Mesendoderm (in vitro differentiated cells): ENCODE results near the gene GOLGA6L25. TPM values are rescaled to one million over a fixed set of nuclear protein-coding genes. Genes with fewer than 3 reads are reported as not detected.
"Not testable (repeated sequence)": the region's sequence is repeated elsewhere in the genome, so short reads cannot be mapped to it uniquely, and the experiment has no call there.

ENCODE experiments used
- DNase-seq: peaks from one replicate; pipeline ENCODE4 v3.0.0; 2013
- H2AK5ac ChIP-seq: 2 replicates; pipeline ENCODE4 v1.6.1; 2013; ENCODE audit warnings: low read length, inconsistent platforms
- H2BK120ac ChIP-seq: 2 replicates; pipeline ENCODE4 v1.6.1; 2013; ENCODE audit warnings: low read depth, mild to moderate bottlenecking, low read length, moderate library complexity, mixed read lengths
- H2BK15ac ChIP-seq: replicated peaks from 2 replicates; pipeline ENCODE4 v1.6.1; 2013; ENCODE audit warnings: low read depth, mild to moderate bottlenecking, moderate library complexity
- H2BK5ac ChIP-seq: 2 replicates; pipeline ENCODE4 v1.6.1; 2013; ENCODE audit warnings: low read length, inconsistent platforms
- H3K18ac ChIP-seq: 2 replicates; pipeline ENCODE4 v1.6.1; 2013; ENCODE audit warnings: mild to moderate bottlenecking, low read length, mixed read lengths
- H3K23ac ChIP-seq: one replicate; pipeline ENCODE4 v1.6.1; 2013; ENCODE audit warnings: low read length
- H3K27ac ChIP-seq: 2 replicates; pipeline ENCODE4 v1.5.1; 2013; ENCODE audit warnings: low read depth, mild to moderate bottlenecking, inconsistent platforms, low read length, moderate library complexity
- H3K27me3 ChIP-seq: 2 replicates; pipeline ENCODE4 v1.6.1; 2013; ENCODE audit warnings: low read length, control low read depth, mild to moderate bottlenecking, inconsistent platforms; ENCODE audit not compliant: insufficient read depth, poor library complexity
- H3K36me3 ChIP-seq: 2 replicates; pipeline ENCODE4 v1.6.1; 2013; ENCODE audit warnings: low read length, inconsistent platforms; ENCODE audit not compliant: control insufficient read depth, insufficient read depth
- H3K4ac ChIP-seq: one replicate; pipeline ENCODE4 v1.6.1; 2013; ENCODE audit warnings: low read depth, mild to moderate bottlenecking, low read length, moderate library complexity
- H3K4me1 ChIP-seq: 2 replicates; pipeline ENCODE4 v1.6.1; 2013; ENCODE audit warnings: low read depth, low read length, inconsistent platforms; ENCODE audit not compliant: control insufficient read depth
- H3K4me2 ChIP-seq: 2 replicates; pipeline ENCODE4 v1.6.1; 2013; ENCODE audit warnings: low read length
- H3K4me3 ChIP-seq: 2 replicates; pipeline ENCODE4 v1.5.1; 2013; ENCODE audit warnings: mild to moderate bottlenecking, low read length
- H3K56ac ChIP-seq: one replicate; pipeline ENCODE4 v1.6.1; 2013; ENCODE audit warnings: low read length
- H3K79me1 ChIP-seq: 2 replicates; pipeline ENCODE4 v1.6.1; 2013; ENCODE audit warnings: low read length, inconsistent platforms
- H3K79me2 ChIP-seq: 2 replicates; pipeline ENCODE4 v1.6.1; 2013; ENCODE audit warnings: mild to moderate bottlenecking, low read length; ENCODE audit not compliant: control insufficient read depth, insufficient read depth
- H3K9ac ChIP-seq: 2 replicates; pipeline ENCODE4 v1.6.1; 2013; ENCODE audit warnings: low read length, inconsistent platforms
- H4K5ac ChIP-seq: one replicate; pipeline ENCODE4 v1.6.1; 2013; ENCODE audit warnings: low read length
- H4K8ac ChIP-seq: one replicate; pipeline ENCODE4 v1.6.1; 2013; ENCODE audit warnings: low read depth, mild to moderate bottlenecking, control low read depth, low read length, moderate library complexity
- WGBS: extraction: QIAGEN DNeasy Blood & Tissue Kit; methylation state at CpG from one replicate; pipeline ENCODE4 v1.1.7; 2013; ENCODE audit warnings: low lambda C conversion rate, missing lambda C conversion rate; ENCODE audit not compliant: insufficient coverage; ENCODE audit errors: extremely low coverage; 5-methylcytosine and 5-hydroxymethylcytosine counted together
- small RNA-seq: library from polyadenylated mRNA; stranded (forward); fragments of <200 nt; extraction: miRNeasy Mini kit (QIAGEN cat#:217004); gene quantifications from one replicate; pipeline ENCODE3, GENCODE V24; 2013; ENCODE audit not compliant: insufficient read depth

The GOLGA6L25 gene

DNA sequence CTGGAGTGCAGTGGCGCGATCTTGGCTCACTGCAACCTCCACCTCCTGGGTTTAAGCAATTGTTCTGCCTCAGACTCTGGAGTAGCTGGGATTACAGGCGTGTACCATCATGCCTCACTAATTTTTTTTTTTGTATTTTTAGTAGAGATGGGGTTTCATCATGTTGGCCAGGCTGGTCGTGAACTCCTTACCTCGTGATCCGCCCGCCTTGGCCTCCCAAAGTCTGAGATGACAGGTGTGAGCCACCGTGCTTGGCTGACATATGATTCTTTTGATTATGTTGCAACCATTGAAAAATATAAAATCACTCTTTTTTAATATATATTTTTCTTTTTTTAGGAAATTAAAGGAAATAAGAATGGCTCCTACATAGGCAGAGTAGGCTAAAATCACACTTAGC is 44.8 kb downstream of the GOLGA6L25 start:
- H2BK5ac ChIP-seq, H4K5ac ChIP-seq, H3K79me2 ChIP-seq, H4K8ac ChIP-seq, DNase-seq, H3K79me1 ChIP-seq, H3K9ac ChIP-seq, H3K4me1 ChIP-seq, H3K18ac ChIP-seq, H3K27ac ChIP-seq, H3K4ac ChIP-seq, H3K4me2 ChIP-seq, H2BK15ac ChIP-seq, H2AK5ac ChIP-seq, H3K27me3 ChIP-seq, H3K4me3 ChIP-seq, H3K23ac ChIP-seq, H3K36me3 ChIP-seq, H2BK120ac ChIP-seq, H3K56ac ChIP-seq: not testable (repeated sequence)
- WGBS = no CpG with 5 or more reads among the region's 8 CpGs

DNA sequence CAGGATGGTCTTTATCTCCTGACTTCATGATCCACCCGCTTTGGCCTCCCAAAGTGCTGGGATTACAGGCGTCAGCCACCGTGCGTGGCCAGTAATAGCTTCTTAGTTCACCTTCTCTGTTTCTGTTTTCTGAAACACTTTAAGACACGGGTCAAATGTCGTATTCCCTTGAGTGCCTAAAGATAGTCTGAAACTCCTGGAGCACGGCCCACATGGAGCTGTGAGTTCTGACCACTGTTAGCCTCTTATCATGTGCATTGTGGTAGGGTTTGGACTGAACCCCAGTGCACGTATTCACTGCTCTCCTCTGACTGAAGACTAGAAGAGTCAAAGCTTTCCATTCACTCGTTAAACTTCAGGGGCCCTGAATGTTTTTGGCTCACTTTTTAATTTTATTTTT is 48.8 kb downstream of the GOLGA6L25 start:
- H2BK120ac ChIP-seq, H3K79me1 ChIP-seq, H3K79me2 ChIP-seq, H2BK5ac ChIP-seq, H3K4me3 ChIP-seq, H2BK15ac ChIP-seq, H4K5ac ChIP-seq, H3K23ac ChIP-seq, H3K36me3 ChIP-seq, H3K27ac ChIP-seq, H3K4me2 ChIP-seq, H2AK5ac ChIP-seq, H3K4ac ChIP-seq, H3K18ac ChIP-seq, DNase-seq, H3K9ac ChIP-seq, H3K56ac ChIP-seq, H3K4me1 ChIP-seq, H4K8ac ChIP-seq, H3K27me3 ChIP-seq: not testable (repeated sequence)
- no CpG with 5 or more reads among the region's 9 CpGs for WGBS

Small RNA genes lying within 50 kb of the gene (small RNA-seq; reads per million reads assigned to genes)
- not detected for gene AC138749.2
- not detected for gene RF00017
